ENCODE measurements around the gene ZMIZ1.

Gene ZMIZ1

DNA sequence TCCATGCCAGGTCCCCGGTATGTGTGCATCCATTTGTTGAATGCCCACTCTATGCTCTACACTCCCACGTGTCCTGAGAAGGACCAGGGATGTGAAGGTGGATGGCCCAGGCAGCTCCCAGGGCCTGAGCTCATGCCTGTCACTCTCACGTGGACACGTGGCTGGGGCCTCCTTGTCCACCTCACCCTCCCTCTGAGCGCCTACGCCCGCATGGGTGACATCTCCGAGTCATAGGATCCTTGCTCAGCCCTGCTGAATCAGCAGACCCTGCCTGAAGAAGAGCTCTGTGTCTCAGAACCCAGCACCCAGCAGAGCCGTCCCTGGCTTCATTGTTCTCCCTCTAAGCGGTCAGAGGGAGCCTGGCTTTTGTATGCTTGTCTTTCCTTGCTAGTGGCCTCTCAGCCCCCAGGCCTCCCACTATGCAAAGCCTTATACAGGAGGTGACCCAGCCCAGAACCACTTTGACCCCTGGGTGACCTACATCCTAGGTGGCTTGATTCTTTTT lies 170.6 kb downstream of the ZMIZ1 start:
- no peaks in the 10 kb centered on the region for H3K9me3 ChIP-seq (ENCODE audit: control insufficient read depth, insufficient read depth, low read depth, low read length)
- CTCF ChIA-PET = interaction anchor here (0.8 kb wide), 1 partner anchor 33 kb away, joined by 3 read pairs; no protein-coding TSS in a partner anchor
- TF ChIP-seq YY1 (tag by site-specific recombination; IDR thresholded peaks at IDR 0.05) (no peak), SCRT2 (tag by site-specific recombination; IDR thresholded peaks at IDR 0.05) (peak; percentile 60), ZBTB17 (tag by site-specific recombination; IDR thresholded peaks at IDR 0.05) (0 out of 2 replicates have a peak, but pooled peaks have one; percentile 16), BCL11B (tag by site-specific recombination; IDR thresholded peaks at IDR 0.05; ENCODE audit: low read depth) (no peak), ZBTB7A (tag by site-specific recombination; IDR thresholded peaks at IDR 0.05; ENCODE audit: low read depth) (no peak), ZNF792 (tag by site-specific recombination; IDR thresholded peaks at IDR 0.05) (no peak), ZFP37 (tag by site-specific recombination; IDR thresholded peaks at IDR 0.05) (no peak), ZNF335 (tag by site-specific recombination; conservative IDR thresholded peaks at IDR 0.05) (no peak), ZNF404 (tag by site-specific recombination; IDR thresholded peaks at IDR 0.05) (no peak), EGR2 (tag by site-specific recombination; IDR thresholded peaks at IDR 0.05; ENCODE audit: low read depth) (peak; percentile 82), KLF1 (tag by site-specific recombination; IDR thresholded peaks at IDR 0.05) (peak; percentile 25; the same call in 1 of the 2 replicates), ZNF19 (tag by site-specific recombination; IDR thresholded peaks at IDR 0.05; ENCODE audit: low read depth) (no peak), ZNF624 (tag by site-specific recombination; IDR thresholded peaks at IDR 0.05) (no peak), ZFHX2 (tag by site-specific recombination; conservative IDR thresholded peaks at IDR 0.05) (peak; percentile 84)
- TF ChIP-seq, protein P1, sequence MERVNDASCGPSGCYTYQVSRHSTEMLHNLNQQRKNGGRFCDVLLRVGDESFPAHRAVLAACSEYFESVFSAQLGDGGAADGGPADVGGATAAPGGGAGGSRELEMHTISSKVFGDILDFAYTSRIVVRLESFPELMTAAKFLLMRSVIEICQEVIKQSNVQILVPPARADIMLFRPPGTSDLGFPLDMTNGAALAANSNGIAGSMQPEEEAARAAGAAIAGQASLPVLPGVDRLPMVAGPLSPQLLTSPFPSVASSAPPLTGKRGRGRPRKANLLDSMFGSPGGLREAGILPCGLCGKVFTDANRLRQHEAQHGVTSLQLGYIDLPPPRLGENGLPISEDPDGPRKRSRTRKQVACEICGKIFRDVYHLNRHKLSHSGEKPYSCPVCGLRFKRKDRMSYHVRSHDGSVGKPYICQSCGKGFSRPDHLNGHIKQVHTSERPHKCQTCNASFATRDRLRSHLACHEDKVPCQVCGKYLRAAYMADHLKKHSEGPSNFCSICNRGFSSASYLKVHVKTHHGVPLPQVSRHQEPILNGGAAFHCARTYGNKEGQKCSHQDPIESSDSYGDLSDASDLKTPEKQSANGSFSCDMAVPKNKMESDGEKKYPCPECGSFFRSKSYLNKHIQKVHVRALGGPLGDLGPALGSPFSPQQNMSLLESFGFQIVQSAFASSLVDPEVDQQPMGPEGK (tag by site-specific recombination; IDR thresholded peaks at IDR 0.05) = 0 out of 2 replicates have a peak, but pooled peaks have one; percentile 17
- TF ChIP-seq, protein P2, sequence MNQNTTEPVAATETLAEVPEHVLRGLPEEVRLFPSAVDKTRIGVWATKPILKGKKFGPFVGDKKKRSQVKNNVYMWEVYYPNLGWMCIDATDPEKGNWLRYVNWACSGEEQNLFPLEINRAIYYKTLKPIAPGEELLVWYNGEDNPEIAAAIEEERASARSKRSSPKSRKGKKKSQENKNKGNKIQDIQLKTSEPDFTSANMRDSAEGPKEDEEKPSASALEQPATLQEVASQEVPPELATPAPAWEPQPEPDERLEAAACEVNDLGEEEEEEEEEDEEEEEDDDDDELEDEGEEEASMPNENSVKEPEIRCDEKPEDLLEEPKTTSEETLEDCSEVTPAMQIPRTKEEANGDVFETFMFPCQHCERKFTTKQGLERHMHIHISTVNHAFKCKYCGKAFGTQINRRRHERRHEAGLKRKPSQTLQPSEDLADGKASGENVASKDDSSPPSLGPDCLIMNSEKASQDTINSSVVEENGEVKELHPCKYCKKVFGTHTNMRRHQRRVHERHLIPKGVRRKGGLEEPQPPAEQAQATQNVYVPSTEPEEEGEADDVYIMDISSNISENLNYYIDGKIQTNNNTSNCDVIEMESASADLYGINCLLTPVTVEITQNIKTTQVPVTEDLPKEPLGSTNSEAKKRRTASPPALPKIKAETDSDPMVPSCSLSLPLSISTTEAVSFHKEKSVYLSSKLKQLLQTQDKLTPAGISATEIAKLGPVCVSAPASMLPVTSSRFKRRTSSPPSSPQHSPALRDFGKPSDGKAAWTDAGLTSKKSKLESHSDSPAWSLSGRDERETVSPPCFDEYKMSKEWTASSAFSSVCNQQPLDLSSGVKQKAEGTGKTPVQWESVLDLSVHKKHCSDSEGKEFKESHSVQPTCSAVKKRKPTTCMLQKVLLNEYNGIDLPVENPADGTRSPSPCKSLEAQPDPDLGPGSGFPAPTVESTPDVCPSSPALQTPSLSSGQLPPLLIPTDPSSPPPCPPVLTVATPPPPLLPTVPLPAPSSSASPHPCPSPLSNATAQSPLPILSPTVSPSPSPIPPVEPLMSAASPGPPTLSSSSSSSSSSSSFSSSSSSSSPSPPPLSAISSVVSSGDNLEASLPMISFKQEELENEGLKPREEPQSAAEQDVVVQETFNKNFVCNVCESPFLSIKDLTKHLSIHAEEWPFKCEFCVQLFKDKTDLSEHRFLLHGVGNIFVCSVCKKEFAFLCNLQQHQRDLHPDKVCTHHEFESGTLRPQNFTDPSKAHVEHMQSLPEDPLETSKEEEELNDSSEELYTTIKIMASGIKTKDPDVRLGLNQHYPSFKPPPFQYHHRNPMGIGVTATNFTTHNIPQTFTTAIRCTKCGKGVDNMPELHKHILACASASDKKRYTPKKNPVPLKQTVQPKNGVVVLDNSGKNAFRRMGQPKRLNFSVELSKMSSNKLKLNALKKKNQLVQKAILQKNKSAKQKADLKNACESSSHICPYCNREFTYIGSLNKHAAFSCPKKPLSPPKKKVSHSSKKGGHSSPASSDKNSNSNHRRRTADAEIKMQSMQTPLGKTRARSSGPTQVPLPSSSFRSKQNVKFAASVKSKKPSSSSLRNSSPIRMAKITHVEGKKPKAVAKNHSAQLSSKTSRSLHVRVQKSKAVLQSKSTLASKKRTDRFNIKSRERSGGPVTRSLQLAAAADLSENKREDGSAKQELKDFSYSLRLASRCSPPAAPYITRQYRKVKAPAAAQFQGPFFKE (tag by site-specific recombination; IDR thresholded peaks at IDR 0.05; ENCODE audit: borderline replicate concordance) = no peak
- TF ChIP-seq, protein P3, sequence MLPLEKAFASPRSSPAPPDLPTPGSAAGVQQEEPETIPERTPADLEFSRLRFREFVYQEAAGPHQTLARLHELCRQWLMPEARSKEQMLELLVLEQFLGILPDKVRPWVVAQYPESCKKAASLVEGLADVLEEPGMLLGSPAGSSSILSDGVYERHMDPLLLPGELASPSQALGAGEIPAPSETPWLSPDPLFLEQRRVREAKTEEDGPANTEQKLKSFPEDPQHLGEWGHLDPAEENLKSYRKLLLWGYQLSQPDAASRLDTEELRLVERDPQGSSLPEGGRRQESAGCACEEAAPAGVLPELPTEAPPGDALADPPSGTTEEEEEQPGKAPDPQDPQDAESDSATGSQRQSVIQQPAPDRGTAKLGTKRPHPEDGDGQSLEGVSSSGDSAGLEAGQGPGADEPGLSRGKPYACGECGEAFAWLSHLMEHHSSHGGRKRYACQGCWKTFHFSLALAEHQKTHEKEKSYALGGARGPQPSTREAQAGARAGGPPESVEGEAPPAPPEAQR (tag by site-specific recombination; IDR thresholded peaks at IDR 0.05) = no peak
- TF ChIP-seq, protein P4, sequence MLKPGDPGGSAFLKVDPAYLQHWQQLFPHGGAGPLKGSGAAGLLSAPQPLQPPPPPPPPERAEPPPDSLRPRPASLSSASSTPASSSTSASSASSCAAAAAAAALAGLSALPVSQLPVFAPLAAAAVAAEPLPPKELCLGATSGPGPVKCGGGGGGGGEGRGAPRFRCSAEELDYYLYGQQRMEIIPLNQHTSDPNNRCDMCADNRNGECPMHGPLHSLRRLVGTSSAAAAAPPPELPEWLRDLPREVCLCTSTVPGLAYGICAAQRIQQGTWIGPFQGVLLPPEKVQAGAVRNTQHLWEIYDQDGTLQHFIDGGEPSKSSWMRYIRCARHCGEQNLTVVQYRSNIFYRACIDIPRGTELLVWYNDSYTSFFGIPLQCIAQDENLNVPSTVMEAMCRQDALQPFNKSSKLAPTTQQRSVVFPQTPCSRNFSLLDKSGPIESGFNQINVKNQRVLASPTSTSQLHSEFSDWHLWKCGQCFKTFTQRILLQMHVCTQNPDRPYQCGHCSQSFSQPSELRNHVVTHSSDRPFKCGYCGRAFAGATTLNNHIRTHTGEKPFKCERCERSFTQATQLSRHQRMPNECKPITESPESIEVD (tag by site-specific recombination; IDR thresholded peaks at IDR 0.05) = no peak
- TF ChIP-seq, protein P5, sequence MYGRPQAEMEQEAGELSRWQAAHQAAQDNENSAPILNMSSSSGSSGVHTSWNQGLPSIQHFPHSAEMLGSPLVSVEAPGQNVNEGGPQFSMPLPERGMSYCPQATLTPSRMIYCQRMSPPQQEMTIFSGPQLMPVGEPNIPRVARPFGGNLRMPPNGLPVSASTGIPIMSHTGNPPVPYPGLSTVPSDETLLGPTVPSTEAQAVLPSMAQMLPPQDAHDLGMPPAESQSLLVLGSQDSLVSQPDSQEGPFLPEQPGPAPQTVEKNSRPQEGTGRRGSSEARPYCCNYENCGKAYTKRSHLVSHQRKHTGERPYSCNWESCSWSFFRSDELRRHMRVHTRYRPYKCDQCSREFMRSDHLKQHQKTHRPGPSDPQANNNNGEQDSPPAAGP (tag by site-specific recombination; IDR thresholded peaks at IDR 0.05) = 0 out of 2 replicates have a peak, but pooled peaks have one; percentile 54
- TF ChIP-seq, protein P6, sequence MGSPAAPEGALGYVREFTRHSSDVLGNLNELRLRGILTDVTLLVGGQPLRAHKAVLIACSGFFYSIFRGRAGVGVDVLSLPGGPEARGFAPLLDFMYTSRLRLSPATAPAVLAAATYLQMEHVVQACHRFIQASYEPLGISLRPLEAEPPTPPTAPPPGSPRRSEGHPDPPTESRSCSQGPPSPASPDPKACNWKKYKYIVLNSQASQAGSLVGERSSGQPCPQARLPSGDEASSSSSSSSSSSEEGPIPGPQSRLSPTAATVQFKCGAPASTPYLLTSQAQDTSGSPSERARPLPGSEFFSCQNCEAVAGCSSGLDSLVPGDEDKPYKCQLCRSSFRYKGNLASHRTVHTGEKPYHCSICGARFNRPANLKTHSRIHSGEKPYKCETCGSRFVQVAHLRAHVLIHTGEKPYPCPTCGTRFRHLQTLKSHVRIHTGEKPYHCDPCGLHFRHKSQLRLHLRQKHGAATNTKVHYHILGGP (tag by site-specific recombination; IDR thresholded peaks at IDR 0.05) = no peak
- no peak overlapping the region for H3K27ac ChIP-seq (ENCODE audit: extremely low read depth, low read depth, low read length)
- no peak overlapping the region for H3K4me3 ChIP-seq (ENCODE audit: low read depth, low read length)
- POLR2A ChIA-PET = interaction anchor here (1.1 kb wide), 1 partner anchor 23 kb away, joined by 3 read pairs; no protein-coding TSS in a partner anchor
- H3K36me3 ChIP-seq (ENCODE audit: control insufficient read depth in 2 of 2, insufficient read depth in 1 of 2, low read length in 2 of 2) = no peaks in the 10 kb centered on the region
- H3K4me1 ChIP-seq (ENCODE audit: control insufficient read depth, insufficient read depth, low read length) = peaks cover 14% of the 10 kb centered on the region

Measured in HEK293 (cell line).